Measurements from ENCODE around the gene CEP104.

Gene CEP104

GRCh38 chr1:3776231-3776961 lies 80.6 kb downstream of the CEP104 start:
- DNase-seq, result no peak

DNA sequence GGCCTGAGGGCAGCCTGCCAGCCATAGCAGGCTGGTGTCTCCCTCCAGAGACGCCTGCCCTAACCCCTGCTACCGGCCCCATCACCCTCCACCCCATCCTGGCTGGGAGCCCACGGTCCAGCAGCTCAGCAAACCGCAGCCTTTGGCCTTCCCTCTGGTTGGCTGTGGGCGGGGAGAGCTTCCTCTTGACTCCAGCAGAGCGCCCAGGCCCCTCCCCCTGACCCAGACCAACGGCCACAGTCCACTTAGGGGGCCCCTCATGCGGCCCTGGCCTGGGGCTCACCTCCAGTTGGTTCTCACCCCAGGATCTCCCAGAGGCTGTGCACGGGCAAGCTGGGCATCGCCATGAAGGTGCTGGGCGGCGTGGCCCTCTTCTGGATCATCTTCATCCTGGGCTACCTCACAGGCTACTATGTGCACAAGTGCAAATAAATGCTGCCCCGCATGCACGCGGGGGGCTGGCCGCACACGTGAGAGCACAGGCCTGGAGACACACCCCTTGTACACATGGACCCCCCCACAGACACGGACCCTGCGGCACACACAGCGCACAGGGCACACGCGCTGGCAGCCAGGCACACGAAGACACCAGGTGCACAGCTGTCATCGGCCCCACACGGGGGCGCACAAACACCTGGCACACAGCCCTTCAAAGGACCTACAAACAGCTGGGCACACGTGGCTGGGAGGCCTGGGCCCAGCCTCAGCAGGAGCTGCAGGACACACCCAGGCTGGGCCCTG lies 81.4 kb downstream of the CEP104 start:
- peak; percentile 52 for DNase-seq

DNA sequence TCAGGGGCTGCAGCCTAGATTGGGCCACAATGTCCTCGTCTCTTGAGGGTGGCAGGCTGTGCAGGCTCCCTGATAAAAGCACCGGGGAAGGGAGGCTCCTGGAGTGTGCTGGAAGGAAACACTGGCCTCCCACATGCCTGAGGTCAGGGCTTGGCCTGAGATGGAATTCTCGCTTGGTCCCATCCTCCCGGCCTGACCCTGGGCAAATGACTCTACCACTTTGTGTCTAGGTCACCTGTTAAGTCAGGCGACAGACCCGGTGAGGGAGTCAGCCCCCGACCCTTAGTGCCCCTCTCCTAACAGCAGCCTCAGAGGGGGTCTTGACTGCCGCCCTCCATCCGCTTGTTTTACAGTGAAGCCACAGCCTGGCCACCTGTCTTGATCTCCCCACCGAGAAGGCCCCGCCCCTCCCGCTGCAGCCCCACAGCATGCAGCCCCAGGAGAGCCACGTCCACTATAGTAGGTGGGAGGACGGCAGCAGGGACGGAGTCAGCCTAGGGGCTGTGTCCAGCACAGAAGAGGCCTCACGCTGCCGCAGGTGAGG lies 82.0 kb downstream of the CEP104 start:
- no peak for DNase-seq

GRCh38 chr1:3774276-3774945 lies 82.6 kb downstream of the CEP104 start:
- no peak for DNase-seq

- DNase-seq, result no peak
Measured at GRCh38 chr1:3773572-3774275, 83.3 kb downstream of the CEP104 start.

GRCh38 chr1:3772715-3773571 lies 84.1 kb downstream of the CEP104 start, which contains the start of gene SMIM1:
SMIM1 (plus strand) TSS chr1:3772749; CDS start chr1:3775374, 2,625 bp downstream.
- DNase-seq, result no peak

GRCh38 chr1:3772027-3772714 lies 84.8 kb downstream of the CEP104 start:
- DNase-seq, result peak; percentile 83

DNA sequence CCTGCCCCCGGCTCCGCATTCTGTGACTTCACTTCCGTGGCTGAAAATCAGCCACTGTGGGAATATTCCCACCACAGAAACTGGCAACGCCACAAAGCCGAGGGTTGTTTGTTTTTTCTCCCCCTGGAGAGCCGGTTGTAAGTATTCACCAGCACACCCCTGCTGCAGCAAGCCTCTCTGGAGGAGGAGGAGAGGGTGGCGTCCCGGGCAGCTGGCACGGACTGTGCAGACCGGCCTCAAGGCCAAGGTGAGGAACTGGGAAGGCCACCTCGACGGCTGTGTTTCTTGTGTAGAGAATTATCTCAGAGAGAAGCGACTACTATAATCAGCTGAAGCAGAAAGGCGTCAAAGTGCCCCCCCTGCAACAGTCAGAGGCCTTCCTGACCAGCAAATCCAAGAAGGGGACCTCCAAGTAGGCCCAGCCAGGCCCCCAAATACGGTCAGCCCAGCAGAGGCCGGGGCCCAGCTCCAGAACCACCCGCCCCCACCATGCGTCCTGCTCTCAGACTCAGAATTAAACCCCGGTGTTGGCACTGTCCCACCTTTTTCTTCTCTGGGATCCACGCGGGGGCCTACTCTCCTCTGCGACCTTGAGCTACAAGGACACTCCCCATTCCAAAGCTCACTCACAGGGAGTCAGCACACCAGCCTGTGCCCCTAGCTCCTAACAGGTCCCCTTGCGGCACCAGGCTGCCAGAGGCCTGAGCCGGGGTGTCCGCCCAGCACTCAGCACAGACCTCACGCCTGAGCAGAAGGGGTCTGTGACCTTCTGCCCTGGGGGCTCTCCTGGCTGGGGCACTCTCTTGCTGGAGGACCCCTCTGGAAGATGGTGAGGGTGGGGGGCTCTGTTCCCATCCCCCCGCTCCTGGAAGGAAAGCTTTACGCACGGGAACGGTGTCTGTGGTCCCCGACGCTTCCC lies 85.6 kb downstream of the CEP104 start:
- DNase-seq, result no peak

DNA sequence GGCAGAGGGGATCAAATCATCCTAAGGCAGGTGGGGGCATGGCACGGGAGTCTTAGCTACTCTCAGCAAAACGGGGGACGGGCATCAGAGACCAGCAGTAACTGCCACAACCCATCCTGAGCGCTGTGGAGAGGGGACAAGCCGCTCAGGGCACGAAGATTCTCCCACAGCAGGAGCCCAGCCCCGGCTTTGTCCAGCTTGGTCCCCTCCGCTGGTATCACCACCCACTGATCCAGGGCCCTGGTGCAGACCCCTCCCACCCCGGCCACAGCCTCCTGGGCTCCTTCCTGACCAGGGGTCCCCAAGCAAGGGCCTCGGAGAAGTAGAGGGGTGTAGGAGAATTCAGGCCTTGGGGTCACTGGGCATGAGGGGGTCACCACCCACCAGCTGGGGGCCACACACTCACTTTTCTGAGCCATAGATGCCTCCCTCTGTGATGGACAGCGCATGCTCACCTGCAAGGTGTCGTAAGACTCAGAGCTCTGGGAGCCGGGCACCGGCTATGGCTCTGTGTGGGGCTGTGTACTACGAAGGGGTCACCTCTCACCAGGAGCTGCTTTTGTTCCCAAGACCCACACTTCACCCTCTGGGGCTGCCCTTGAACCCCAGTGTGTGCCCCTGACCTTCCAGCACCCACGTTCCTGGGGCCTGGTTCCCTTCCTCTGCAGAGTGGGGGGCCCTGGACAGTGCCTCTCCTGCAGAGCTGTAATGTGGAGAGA lies 86.8 kb downstream of the CEP104 start:
- no peak for DNase-seq

- no peak for DNase-seq
Measured at GRCh38 chr1:3768811-3769390, 88.1 kb downstream of the CEP104 start.

DNA sequence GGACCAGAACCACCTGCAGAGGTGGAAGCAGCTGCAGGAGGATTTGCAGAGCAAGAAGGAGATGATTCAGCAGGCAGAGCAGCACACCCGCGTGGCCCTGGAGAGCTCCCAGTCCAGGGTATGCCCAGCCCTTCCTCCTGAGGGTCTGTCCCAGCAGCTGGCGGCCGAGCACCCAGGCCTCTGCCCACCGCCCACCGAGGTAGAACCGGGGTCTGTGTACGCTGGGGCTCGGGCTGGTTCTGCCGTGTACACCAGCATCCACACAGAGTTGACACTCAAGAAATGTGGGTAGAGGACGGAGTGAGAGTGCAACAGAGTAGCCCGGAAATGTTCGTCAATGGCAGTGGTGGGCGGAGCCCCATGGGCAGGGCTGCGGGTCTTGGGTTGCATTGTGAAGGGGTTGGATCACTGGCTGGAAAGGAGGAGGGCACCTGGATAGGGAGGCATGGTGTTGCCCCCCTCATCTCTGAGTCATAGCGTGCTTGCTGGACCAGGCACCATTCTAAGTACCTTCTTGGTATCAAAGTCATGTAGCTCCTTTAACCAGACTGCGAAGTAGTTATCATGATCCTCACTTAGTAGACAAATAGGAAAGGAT lies 89.6 kb downstream of the CEP104 start:
- no peak for DNase-seq

DNA sequence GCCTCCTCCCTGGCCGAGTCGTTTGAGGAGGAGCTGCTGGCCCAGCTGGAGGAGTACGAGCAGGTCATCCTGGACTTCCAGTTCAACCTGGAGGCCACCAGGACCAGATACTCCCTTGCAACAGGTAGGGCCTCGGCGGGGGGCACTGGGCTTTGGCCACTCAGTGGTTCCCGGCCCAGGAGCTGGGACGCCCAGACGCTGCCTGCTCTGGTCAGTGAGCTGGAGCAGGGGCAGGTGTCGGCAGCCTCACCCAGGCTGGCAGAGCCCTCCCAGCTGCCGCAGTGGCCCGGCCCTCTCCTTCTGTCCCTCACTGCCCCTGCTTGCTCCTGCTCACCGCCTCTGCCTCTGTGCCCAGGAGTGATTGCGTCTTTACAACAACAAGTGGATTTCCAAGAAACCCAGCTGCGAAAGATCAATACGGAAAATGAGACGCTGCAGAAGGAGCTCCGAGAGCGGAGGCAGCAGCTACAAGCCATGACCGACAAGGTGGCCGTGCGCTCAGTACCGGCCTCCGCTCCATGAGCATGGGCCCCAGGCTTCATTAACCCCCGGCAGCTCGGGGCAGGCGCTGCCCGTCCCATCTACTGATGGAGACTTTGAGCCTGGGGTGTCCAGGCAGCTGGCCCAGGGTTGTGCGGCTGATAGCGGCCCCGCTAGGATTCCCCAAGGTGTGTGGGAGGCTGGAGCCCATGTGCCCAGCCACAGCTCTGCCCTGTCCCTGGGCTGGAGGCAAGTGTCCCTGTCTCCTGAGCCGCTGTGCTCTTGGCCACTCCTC lies 93.5 kb downstream of the CEP104 start:
- no peak for DNase-seq

- DNase-seq, result no peak
Measured at GRCh38 chr1:3762873-3763228, 94.2 kb downstream of the CEP104 start.

- no peak for DNase-seq
Measured at GRCh38 chr1:3762151-3762872, 94.7 kb downstream of the CEP104 start.

Data from activated naive CD4-positive, alpha-beta T cell treated with anti-CD3 and anti-CD28 coated beads, Interleukin-2, amount 50 U/mL, for 16 hours (primary cell).